Panc1 (cell line): Measurements from ENCODE around the gene DOK5. TPM values are rescaled to one million over a fixed set of nuclear protein-coding genes. Genes with fewer than 3 reads are reported as not detected.
A peak's percentile ranks its signal among the peaks of the same experiment; 100 is the strongest.

Source experiments
- ATAC-seq: fragments of 200-7000 bp; cut with Tn5 transposase; 2 replicates; pipeline ENCODE4 v1.9.1; 2020; ENCODE audit warnings: mild to moderate bottlenecking, moderate library complexity
- Bru-seq: library from RNA; stranded (reverse); fragments of 400-500 nt; gene quantifications from one replicate; lab custom pipeline; 2021; lab: Mats Ljungman, UMichigan
- BruChase-seq, 2 experiments: library from RNA; stranded (reverse); fragments of 400-500 nt; gene quantifications; one replicate each; lab custom pipeline; 2021; lab: Mats Ljungman, UMichigan
- BruUV-seq: library from RNA; stranded (reverse); fragments of 400-500 nt; replicated peaks from 2 replicates; lab custom pipeline; 2021; lab: Mats Ljungman, UMichigan
- CTCF ChIA-PET: fragments of 300-600 bp; sonication (Branson Sonifier 250); formaldehyde crosslinking; loops from one replicate; lab custom pipeline; 2022; ENCODE audit warnings: antibody characterized with exemption; lab: Charles Lee
- POLR2A ChIA-PET: fragments of 300-600 bp; sonication (Branson Sonifier 250); formaldehyde crosslinking; loops from one replicate; lab custom pipeline; 2022; ENCODE audit warnings: antibody characterized with exemption; lab: Charles Lee
- DNase-seq: peaks from one replicate; pipeline ENCODE4 v3.0.0-alpha.2; 2010; ENCODE audit warnings: low read depth, low spot score
- H3K27ac ChIP-seq: 2 replicates; pipeline ENCODE4 v1.5.1; 2011; ENCODE audit warnings: mild to moderate bottlenecking, low read length, inconsistent platforms
- H3K27me3 ChIP-seq: fragments of 200-500 bp; sonication (Bioruptor generic); 2 replicates; pipeline ENCODE4 v1.6.0; 2014; ENCODE audit warnings: low read length, inconsistent platforms; ENCODE audit not compliant: control insufficient read depth, insufficient read depth
- H3K36me3 ChIP-seq: fragments of 200-500 bp; sonication (Bioruptor generic); 2 replicates; pipeline ENCODE4 v1.5.1; 2014; ENCODE audit warnings: inconsistent platforms, mild to moderate bottlenecking, low read length, moderate library complexity; ENCODE audit not compliant: control insufficient read depth, insufficient read depth
- H3K4me1 ChIP-seq: 2 replicates; pipeline ENCODE4 v1.5.1; 2011; ENCODE audit warnings: inconsistent platforms, mild to moderate bottlenecking, low read length, moderate library complexity; ENCODE audit not compliant: control insufficient read depth, insufficient read depth
- H3K4me3 ChIP-seq, 2 experiments: 2 replicates each; pipeline ENCODE4 v1.5.1; 2011 to 2012; ENCODE audit warnings: low read depth in 2 of 2, low read length in 2 of 2, mild to moderate bottlenecking in 2 of 2, inconsistent platforms in 1 of 2, moderate library complexity in 1 of 2
- H3K9me3 ChIP-seq: fragments of 200-500 bp; sonication (Bioruptor generic); 2 replicates; pipeline ENCODE4 v1.5.1; 2014; ENCODE audit warnings: low read depth, mild to moderate bottlenecking, inconsistent platforms, low read length, moderate library complexity; ENCODE audit not compliant: control insufficient read depth, insufficient read depth
- POLR2AphosphoS5 ChIP-seq: IDR thresholded peaks from 2 replicates; pipeline ENCODE4 v1.6.1; 2012; ENCODE audit warnings: mild to moderate bottlenecking, low read depth, low read length, moderate library complexity
- SIN3A ChIP-seq: IDR thresholded peaks from 2 replicates; pipeline ENCODE4 v1.6.1; 2012; ENCODE audit warnings: low read depth, mild to moderate bottlenecking, low read length, moderate library complexity, borderline replicate concordance; ENCODE audit not compliant: insufficient read depth
- TCF7L2 ChIP-seq: IDR thresholded peaks from 2 replicates; pipeline ENCODE4 v1.6.1; 2011; ENCODE audit warnings: mild to moderate bottlenecking, low read depth, low read length, inconsistent platforms
- in situ Hi-C: cut with HindIII; loops from 2 replicates; pipeline ENCODE4 v1.10.0; 2016; ENCODE audit warnings: low sequenced_read_pairs, low pct_unique_long_range_greater_than_20kb
- intact Hi-C: fragments of 100-400 bp; cut with micrococcal nuclease; formaldehyde crosslinking; loops from one replicate; pipeline ENCODE4 v1.10.0; 2022; ENCODE audit not compliant: unreplicated experiment
- long read RNA-seq: library from polyadenylated mRNA; unstranded; transcript quantifications from one replicate; pipeline ENCODE4 v2.0.0, GENCODE V29; 2021; ENCODE audit not compliant: unreplicated experiment
- polyA plus RNA-seq: library from polyadenylated mRNA; unstranded; fragments of >200 nt; gene quantifications from one replicate; pipeline ENCODE4 v1.2.1, GENCODE V29; 2012; ENCODE audit warnings: missing spikeins; ENCODE audit not compliant: insufficient read length
- total RNA-seq: library from RNA; stranded (reverse); gene quantifications from one replicate; pipeline ENCODE4 v1.2.1, GENCODE V29; 2021; ENCODE audit not compliant: unreplicated experiment
- TF ChIP-seq, protein P1 (sequence below): fragments of 450-650 bp; IDR thresholded peaks from 2 replicates; pipeline ENCODE4 v1.5.1; 2017; ENCODE audit warnings: mild to moderate bottlenecking
- TF ChIP-seq, protein P2 (sequence below), 2 experiments: IDR thresholded peaks; 2 replicates each; pipeline ENCODE4 v1.6.1; 2011 to 2012; ENCODE audit warnings: low read depth in 2 of 2, control low read depth in 1 of 2, low read length in 1 of 2, mild to moderate bottlenecking in 1 of 2, moderate library complexity in 1 of 2; ENCODE audit not compliant: insufficient read depth in 1 of 2

DOK5 gene
- total RNA-seq = 0.18 TPM
- not detected for polyA plus RNA-seq
- Bru-seq, nascent RNA = percentile 13 among the genes with signal in this experiment
- percentile 12 among the genes with signal in this experiment for BruChase-seq, experiment 1, labeled RNA remaining after a 2-hour chase
- percentile 13 among the genes with signal in this experiment for BruChase-seq, experiment 2, labeled RNA remaining after a 6-hour chase
- long read RNA-seq, partial matches to known transcripts = 0 of 1 reads
- long read RNA-seq, other reads (novel, unspliced or antisense) = 0 of 1 reads

DNA sequence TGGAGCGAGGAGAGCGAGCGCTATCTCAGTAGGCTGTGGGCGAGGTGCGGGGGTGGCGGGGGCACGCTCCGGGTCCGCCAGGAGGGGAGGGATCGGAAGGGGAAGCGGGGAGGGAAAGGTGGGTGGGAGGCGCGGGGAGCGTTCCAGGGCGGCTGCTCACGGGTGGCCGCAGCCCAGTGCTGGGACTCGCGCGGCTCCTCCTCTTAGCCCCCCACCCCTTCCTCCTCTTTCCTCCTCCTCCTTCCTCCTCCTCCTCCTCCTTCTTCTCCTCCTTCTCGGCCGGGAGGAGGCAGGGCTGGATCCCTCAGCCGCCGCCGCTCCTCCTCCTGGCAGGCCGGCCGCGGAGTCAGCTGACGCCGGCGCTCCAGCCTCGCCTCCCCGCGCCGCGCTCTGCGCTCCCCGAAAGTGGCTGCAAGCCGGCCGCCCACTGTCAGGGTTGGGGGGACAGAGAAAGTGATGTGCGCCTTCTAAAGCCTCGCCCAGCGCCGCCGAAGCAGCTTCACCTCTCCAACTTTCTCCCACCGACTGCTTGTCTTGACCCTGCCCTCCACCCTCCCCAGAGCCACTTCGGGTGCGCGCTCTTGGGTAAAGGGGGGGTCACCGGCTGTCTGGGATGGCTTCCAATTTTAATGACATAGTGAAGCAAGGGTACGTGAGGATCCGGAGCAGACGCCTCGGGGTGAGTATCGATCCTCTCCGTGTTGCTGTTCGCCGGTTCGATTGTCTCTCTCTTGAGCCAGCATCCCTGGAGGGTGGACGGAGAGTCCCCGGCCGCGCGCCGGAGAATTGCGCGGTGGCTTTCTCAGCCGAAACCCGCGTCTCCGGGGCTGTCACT lies at the start of gene DOK5:
Gene DOK5, plus strand, starts transcription at position 260 of the 835 bp plus-strand sequence. Its CDS starts 354 bp downstream, at position 614.
- TF ChIP-seq, protein P1, sequence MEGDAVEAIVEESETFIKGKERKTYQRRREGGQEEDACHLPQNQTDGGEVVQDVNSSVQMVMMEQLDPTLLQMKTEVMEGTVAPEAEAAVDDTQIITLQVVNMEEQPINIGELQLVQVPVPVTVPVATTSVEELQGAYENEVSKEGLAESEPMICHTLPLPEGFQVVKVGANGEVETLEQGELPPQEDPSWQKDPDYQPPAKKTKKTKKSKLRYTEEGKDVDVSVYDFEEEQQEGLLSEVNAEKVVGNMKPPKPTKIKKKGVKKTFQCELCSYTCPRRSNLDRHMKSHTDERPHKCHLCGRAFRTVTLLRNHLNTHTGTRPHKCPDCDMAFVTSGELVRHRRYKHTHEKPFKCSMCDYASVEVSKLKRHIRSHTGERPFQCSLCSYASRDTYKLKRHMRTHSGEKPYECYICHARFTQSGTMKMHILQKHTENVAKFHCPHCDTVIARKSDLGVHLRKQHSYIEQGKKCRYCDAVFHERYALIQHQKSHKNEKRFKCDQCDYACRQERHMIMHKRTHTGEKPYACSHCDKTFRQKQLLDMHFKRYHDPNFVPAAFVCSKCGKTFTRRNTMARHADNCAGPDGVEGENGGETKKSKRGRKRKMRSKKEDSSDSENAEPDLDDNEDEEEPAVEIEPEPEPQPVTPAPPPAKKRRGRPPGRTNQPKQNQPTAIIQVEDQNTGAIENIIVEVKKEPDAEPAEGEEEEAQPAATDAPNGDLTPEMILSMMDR = no peak
- intact Hi-C loops = no loop called here
- CTCF ChIA-PET = no interaction called here
- no TSS peak for BruUV-seq
- Histone ChIP-seq H3K27ac (no peak within 1 kb of the TSS), H3K4me3 (peak within 1 kb of the TSS; percentile 43 to 50), H3K9me3 (no peaks in the 10 kb centered on the region), H3K4me1 (peaks cover 4% of the 10 kb centered on the region; the same call in 1 of the 2 replicates), H3K36me3 (no peaks in the 10 kb centered on the region), H3K27me3 (peaks cover 27% of the 10 kb centered on the region)
- in situ Hi-C loops = no loop called here
- ATAC-seq = peak; percentile 77
- POLR2A ChIA-PET = no interaction called here
- no peak for DNase-seq

DNA sequence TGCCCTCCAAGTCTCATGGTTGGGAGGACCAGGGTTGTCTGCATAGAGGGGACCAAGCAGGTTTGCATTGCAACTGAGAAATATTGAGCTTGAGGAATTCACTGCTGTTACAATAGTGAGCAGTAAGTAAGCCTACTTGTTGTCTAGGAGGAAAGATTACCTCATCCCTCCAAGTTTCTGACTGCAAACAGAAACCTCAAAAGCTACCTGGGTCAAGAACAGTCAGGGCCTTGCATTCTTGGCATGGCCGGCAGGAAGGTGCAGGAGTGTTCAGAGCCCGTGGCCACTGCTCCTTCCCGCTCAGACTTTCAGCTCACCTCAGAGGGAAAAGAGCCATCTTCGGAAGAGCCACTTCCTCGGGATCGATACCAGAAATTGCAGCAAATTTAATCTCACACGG lies 46.0 kb upstream of the DOK5 start:
- no peaks in the 10 kb centered on the region for H3K9me3 ChIP-seq
- no peaks in the 10 kb centered on the region for H3K27me3 ChIP-seq
- no peaks in the 10 kb centered on the region for H3K36me3 ChIP-seq
- in situ Hi-C loops (no loop called here), intact Hi-C loops (no loop called here)
- ChIA-PET CTCF (no interaction called here), POLR2A (no interaction called here)
- H3K4me1 ChIP-seq = no peaks in the 10 kb centered on the region
- no peak overlapping the region for H3K27ac ChIP-seq
- no peak for DNase-seq
- H3K4me3 ChIP-seq = no peak overlapping the region
- ATAC-seq = no peak
- TF ChIP-seq, protein P2, sequence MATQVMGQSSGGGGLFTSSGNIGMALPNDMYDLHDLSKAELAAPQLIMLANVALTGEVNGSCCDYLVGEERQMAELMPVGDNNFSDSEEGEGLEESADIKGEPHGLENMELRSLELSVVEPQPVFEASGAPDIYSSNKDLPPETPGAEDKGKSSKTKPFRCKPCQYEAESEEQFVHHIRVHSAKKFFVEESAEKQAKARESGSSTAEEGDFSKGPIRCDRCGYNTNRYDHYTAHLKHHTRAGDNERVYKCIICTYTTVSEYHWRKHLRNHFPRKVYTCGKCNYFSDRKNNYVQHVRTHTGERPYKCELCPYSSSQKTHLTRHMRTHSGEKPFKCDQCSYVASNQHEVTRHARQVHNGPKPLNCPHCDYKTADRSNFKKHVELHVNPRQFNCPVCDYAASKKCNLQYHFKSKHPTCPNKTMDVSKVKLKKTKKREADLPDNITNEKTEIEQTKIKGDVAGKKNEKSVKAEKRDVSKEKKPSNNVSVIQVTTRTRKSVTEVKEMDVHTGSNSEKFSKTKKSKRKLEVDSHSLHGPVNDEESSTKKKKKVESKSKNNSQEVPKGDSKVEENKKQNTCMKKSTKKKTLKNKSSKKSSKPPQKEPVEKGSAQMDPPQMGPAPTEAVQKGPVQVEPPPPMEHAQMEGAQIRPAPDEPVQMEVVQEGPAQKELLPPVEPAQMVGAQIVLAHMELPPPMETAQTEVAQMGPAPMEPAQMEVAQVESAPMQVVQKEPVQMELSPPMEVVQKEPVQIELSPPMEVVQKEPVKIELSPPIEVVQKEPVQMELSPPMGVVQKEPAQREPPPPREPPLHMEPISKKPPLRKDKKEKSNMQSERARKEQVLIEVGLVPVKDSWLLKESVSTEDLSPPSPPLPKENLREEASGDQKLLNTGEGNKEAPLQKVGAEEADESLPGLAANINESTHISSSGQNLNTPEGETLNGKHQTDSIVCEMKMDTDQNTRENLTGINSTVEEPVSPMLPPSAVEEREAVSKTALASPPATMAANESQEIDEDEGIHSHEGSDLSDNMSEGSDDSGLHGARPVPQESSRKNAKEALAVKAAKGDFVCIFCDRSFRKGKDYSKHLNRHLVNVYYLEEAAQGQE (IDR thresholded peaks at IDR 0.05; ENCODE audit: insufficient read depth in 1 of 2, low read depth in 2 of 2, low read length in 1 of 2) = no peak
- TF ChIP-seq SIN3A (no peak), POLR2AphosphoS5 (no peak), TCF7L2 (no peak)
- TF ChIP-seq, protein P1 = no peak
- BruUV-seq = no TSS peak
